Bronchial epithelial cell (primary cell): ENCODE results near the gene EFTUD2. TPM values are rescaled to one million over a fixed set of nuclear protein-coding genes. Genes with fewer than 3 reads are reported as not detected.

Source experiments
- DNase-seq: peaks from one replicate; pipeline ENCODE4 v3.0.0-alpha.2; 2010; ENCODE audit warnings: low read depth
- FAIRE-seq: peaks from 2 replicates; lab custom pipeline; 2011; peaks lifted over from hg19 to GRCh38; lab: Jason Lieb, UNC
- H3K27me3 ChIP-seq: 2 replicates; pipeline ENCODE4 v1.5.1; 2011; ENCODE audit warnings: low read length; ENCODE audit not compliant: control insufficient read depth, insufficient read depth
- H3K36me3 ChIP-seq: 2 replicates; pipeline ENCODE4 v1.5.1; 2011; ENCODE audit warnings: low read length; ENCODE audit not compliant: control insufficient read depth, insufficient read depth
- H3K4me3 ChIP-seq: 2 replicates; pipeline ENCODE4 v1.5.1; 2011; ENCODE audit warnings: mild to moderate bottlenecking, low read depth, low read length, control low read depth
- CTCF ChIP-seq: IDR thresholded peaks from 2 replicates; pipeline ENCODE4 v1.5.1; 2011; ENCODE audit warnings: mild to moderate bottlenecking, moderate library complexity, low read length, control low read depth, inconsistent platforms; ENCODE audit not compliant: insufficient read depth, severe bottlenecking
- total RNA-seq: library from RNA; depleted of rRNA; stranded (reverse); fragments of >200 nt; gene quantifications from 2 replicates; pipeline ENCODE4 v1.2.1, GENCODE V29; 2014

EFTUD2 gene
- total RNA-seq, 1 donor from 2014 or later, result 91.4 TPM

- FAIRE-seq (no peak), DNase-seq (no peak)
- H3K4me3 ChIP-seq, result no peak overlapping the region
- H3K36me3 ChIP-seq, result no peaks in the 10 kb centered on the region
- no peaks in the 10 kb centered on the region for H3K27me3 ChIP-seq
- no peak for TF ChIP-seq CTCF
Observed at GRCh38 chr17:44910231-44911106, 11.2 kb upstream of the EFTUD2 start.

GRCh38 chr17:44909681-44910144, 10.5 kb upstream of the EFTUD2 start:
- H3K27me3 ChIP-seq, result no peaks in the 10 kb centered on the region
- no peaks in the 10 kb centered on the region for H3K36me3 ChIP-seq
- TF ChIP-seq CTCF, result no peak
- DNase-seq (peak; percentile 70), FAIRE-seq (no peak)
- H3K4me3 ChIP-seq, result no peak overlapping the region

GRCh38 chr17:44908761-44909326, 9.6 kb upstream of the EFTUD2 start:
- no peak for DNase-seq
- TF ChIP-seq CTCF, result no peak
- Histone ChIP-seq H3K4me3 (no peak overlapping the region), H3K36me3 (no peaks in the 10 kb centered on the region), H3K27me3 (no peaks in the 10 kb centered on the region)
- no peak for FAIRE-seq

GRCh38 chr17:44907729-44908470, 8.7 kb upstream of the EFTUD2 start:
- Histone ChIP-seq H3K36me3 (no peaks in the 10 kb centered on the region), H3K4me3 (no peak overlapping the region), H3K27me3 (no peaks in the 10 kb centered on the region)
- DNase-seq (no peak), FAIRE-seq (no peak)
- TF ChIP-seq CTCF, result no peak

GRCh38 chr17:44906763-44907728, 7.8 kb upstream of the EFTUD2 start:
- FAIRE-seq (no peak), DNase-seq (no peak)
- H3K36me3 ChIP-seq, result no peaks in the 10 kb centered on the region
- H3K27me3 ChIP-seq, result no peaks in the 10 kb centered on the region
- no peak overlapping the region for H3K4me3 ChIP-seq
- TF ChIP-seq CTCF, result no peak
